Activated naive CD8-positive, alpha-beta T cell (primary cell): Measurements from ENCODE around the gene RELB.

Experiments used
- H3K27ac Mint-ChIP-seq: one replicate; pipeline ENCODE4 v1.8.0; 2021; ENCODE audit warnings: mixed read lengths
- H3K27me3 Mint-ChIP-seq: one replicate; pipeline ENCODE4 v1.8.0; 2021; ENCODE audit warnings: mixed read lengths
- H3K36me3 Mint-ChIP-seq: one replicate; pipeline ENCODE4 v1.8.0; 2021; ENCODE audit warnings: mixed read lengths
- H3K4me1 Mint-ChIP-seq: one replicate; pipeline ENCODE4 v1.8.0; 2021; ENCODE audit warnings: low read depth, mixed read lengths
- H3K4me3 Mint-ChIP-seq: one replicate; pipeline ENCODE4 v1.8.0; 2021; ENCODE audit warnings: mild to moderate bottlenecking, mixed read lengths
- H3K9me3 Mint-ChIP-seq: one replicate; pipeline ENCODE4 v1.8.0; 2021; ENCODE audit warnings: low read depth, mixed read lengths

Gene RELB

GRCh38 chr19:45030825-45031224 is 29.6 kb downstream of the RELB start:
- Mint-ChIP-seq H3K4me1 (no peaks in the 10 kb centered on the region), H3K4me3 (no peak overlapping the region), H3K36me3 (peaks cover 10% of the 10 kb centered on the region), H3K27ac (no peak overlapping the region), H3K27me3 (no peaks in the 10 kb centered on the region), H3K9me3 (no peaks in the 10 kb centered on the region)

GRCh38 chr19:45032421-45032820 is 31.2 kb downstream of the RELB start:
- no peaks in the 10 kb centered on the region for H3K27me3 Mint-ChIP-seq
- H3K4me1 Mint-ChIP-seq = no peaks in the 10 kb centered on the region
- no peak overlapping the region for H3K27ac Mint-ChIP-seq
- no peak overlapping the region for H3K4me3 Mint-ChIP-seq
- H3K9me3 Mint-ChIP-seq = no peaks in the 10 kb centered on the region
- peaks cover 8% of the 10 kb centered on the region for H3K36me3 Mint-ChIP-seq

DNA sequence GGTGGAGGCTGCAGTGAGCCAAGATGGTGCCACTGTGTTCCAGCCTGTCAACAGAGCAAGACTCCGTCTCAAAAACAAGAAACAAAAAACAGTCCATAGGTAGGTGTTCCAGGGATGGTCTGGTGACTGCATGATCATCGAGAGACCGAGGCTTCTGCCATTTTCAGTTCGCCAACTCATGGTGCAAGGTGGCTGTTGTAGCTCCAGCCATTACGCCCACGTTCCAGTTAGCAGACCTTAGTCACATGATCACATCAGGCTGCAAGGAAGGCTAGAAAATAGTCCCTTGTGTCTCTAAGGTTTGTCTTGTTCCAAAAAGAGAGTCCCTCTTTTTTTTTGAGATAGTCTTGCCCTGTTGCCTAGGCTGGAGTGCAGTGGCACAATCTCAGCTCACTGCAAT is 34.5 kb downstream of the RELB start:
- H3K4me3 Mint-ChIP-seq = no peak overlapping the region
- H3K27me3 Mint-ChIP-seq = no peaks in the 10 kb centered on the region
- peaks cover 8% of the 10 kb centered on the region for H3K36me3 Mint-ChIP-seq
- no peaks in the 10 kb centered on the region for H3K9me3 Mint-ChIP-seq
- peaks cover 18% of the 10 kb centered on the region for H3K4me1 Mint-ChIP-seq
- H3K27ac Mint-ChIP-seq = no peak overlapping the region

GRCh38 chr19:45037393-45038169 is 36.3 kb downstream of the RELB start:
- H3K27ac Mint-ChIP-seq = no peak overlapping the region
- peak overlapping the region; percentile 91 for H3K4me3 Mint-ChIP-seq
- H3K36me3 Mint-ChIP-seq = peaks cover 12% of the 10 kb centered on the region
- H3K9me3 Mint-ChIP-seq = no peaks in the 10 kb centered on the region
- no peaks in the 10 kb centered on the region for H3K27me3 Mint-ChIP-seq
- H3K4me1 Mint-ChIP-seq = peaks cover 31% of the 10 kb centered on the region

GRCh38 chr19:45038931-45039893 is 37.9 kb downstream of the RELB start, which contains the start of gene CLASRP:
Gene CLASRP (plus strand): TSS chr19:45039045. CDS start chr19:45040213, 1,168 bp downstream.
- H3K9me3 Mint-ChIP-seq = no peaks in the 10 kb centered on the region
- peaks cover 34% of the 10 kb centered on the region for H3K4me1 Mint-ChIP-seq
- H3K36me3 Mint-ChIP-seq = peaks cover 8% of the 10 kb centered on the region
- H3K27me3 Mint-ChIP-seq = no peaks in the 10 kb centered on the region
- peak within 1 kb of the TSS; percentile 91 for H3K4me3 Mint-ChIP-seq
- H3K27ac Mint-ChIP-seq = peak within 1 kb of the TSS; percentile 84

GRCh38 chr19:45040059-45040771 is 39.0 kb downstream of the RELB start:
- H3K36me3 Mint-ChIP-seq = peaks cover 5% of the 10 kb centered on the region

GRCh38 chr19:45041125-45041524 is 39.9 kb downstream of the RELB start:
- Mint-ChIP-seq H3K9me3 (no peaks in the 10 kb centered on the region), H3K4me1 (peaks cover 48% of the 10 kb centered on the region), H3K27ac (peak overlapping the region; percentile 51), H3K4me3 (peak overlapping the region; percentile 74), H3K36me3 (peaks cover 5% of the 10 kb centered on the region), H3K27me3 (no peaks in the 10 kb centered on the region)

More at GRCh38 chr19:45040059-45040771, 39.0 kb downstream of the RELB start:
- H3K4me3 Mint-ChIP-seq = peak overlapping the region; percentile 91
- no peak overlapping the region for H3K27ac Mint-ChIP-seq
- H3K9me3 Mint-ChIP-seq = no peaks in the 10 kb centered on the region
- H3K4me1 Mint-ChIP-seq = peaks cover 40% of the 10 kb centered on the region
- no peaks in the 10 kb centered on the region for H3K27me3 Mint-ChIP-seq

DNA sequence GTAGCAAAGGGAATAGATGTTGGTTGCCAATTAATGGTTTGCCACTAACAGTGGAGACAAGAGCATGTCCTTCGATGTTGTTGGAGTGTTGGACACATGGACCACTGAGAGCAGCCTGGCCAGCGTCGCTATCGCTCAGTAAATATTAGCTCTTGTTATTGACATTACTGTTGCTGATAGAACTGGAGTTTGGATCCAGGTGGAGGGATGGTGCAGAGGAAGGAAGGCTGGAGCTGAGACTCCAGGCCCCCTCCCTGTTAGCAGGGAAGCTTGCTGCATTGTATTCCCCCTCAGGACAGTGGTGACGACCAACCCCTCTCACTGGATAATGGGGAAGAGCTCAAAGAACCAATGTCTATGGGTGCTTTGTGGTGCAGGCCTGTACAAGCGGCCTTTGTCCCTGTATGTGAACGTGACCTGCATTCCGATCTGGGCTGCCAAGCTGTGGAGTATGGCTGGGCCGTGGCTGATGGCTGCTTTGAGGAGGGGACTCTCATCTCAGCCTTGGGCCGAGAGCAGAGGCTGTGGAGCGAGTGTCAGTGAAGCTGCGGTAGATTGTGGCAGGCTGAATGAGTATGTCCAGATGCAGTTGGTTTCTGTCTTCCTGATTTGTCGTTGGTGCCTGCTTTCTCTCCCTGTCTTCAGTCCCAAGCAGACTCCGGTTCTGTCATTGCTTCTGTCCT is 44.5 kb downstream of the RELB start:
- peaks cover 55% of the 10 kb centered on the region for H3K4me1 Mint-ChIP-seq
- H3K36me3 Mint-ChIP-seq = peaks cover 3% of the 10 kb centered on the region
- no peaks in the 10 kb centered on the region for H3K9me3 Mint-ChIP-seq
- H3K27ac Mint-ChIP-seq = no peak overlapping the region
- no peaks in the 10 kb centered on the region for H3K27me3 Mint-ChIP-seq
- H3K4me3 Mint-ChIP-seq = no peak overlapping the region

- Mint-ChIP-seq H3K27ac (no peak overlapping the region), H3K36me3 (peaks cover under 1% of the 10 kb centered on the region)
Observed at GRCh38 chr19:45046355-45046754, 45.1 kb downstream of the RELB start.

DNA sequence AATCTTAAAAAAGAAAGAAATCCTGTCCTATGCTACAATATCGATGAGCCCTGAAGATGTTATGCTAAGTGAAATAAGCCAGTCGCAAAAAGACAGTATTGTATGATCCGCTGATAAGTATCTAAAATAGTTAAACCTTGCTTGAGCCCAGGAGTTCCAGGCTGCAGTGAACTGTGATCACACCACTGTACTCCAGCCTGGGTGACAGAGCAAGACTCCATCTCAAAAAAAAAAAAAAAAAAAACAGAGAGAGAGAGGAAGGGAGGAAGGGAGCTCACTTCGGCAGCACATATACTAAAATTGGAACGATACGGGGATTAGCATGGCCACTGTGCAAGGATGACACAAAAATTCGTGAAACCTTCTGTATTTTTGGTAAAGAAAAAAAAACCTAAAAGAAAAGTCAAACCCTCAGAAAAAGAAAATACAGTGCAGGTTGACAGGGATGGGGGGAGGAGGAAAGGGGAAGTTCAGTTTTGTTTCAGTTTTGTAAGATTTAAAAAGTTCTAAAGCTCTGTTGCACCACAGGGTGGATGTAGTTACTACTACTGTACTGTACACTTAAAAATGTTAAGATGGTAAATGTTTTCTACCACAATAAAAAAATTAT is 46.0 kb downstream of the RELB start:
- Mint-ChIP-seq H3K27me3 (no peaks in the 10 kb centered on the region), H3K36me3 (no peaks in the 10 kb centered on the region), H3K9me3 (no peaks in the 10 kb centered on the region), H3K4me1 (peaks cover 46% of the 10 kb centered on the region), H3K4me3 (peak overlapping the region; percentile 66), H3K27ac (peak overlapping the region; percentile 81)

More at GRCh38 chr19:45046355-45046754, 45.1 kb downstream of the RELB start:
- Mint-ChIP-seq H3K4me3 (no peak overlapping the region), H3K9me3 (no peaks in the 10 kb centered on the region), H3K27me3 (no peaks in the 10 kb centered on the region), H3K4me1 (peaks cover 54% of the 10 kb centered on the region)

DNA sequence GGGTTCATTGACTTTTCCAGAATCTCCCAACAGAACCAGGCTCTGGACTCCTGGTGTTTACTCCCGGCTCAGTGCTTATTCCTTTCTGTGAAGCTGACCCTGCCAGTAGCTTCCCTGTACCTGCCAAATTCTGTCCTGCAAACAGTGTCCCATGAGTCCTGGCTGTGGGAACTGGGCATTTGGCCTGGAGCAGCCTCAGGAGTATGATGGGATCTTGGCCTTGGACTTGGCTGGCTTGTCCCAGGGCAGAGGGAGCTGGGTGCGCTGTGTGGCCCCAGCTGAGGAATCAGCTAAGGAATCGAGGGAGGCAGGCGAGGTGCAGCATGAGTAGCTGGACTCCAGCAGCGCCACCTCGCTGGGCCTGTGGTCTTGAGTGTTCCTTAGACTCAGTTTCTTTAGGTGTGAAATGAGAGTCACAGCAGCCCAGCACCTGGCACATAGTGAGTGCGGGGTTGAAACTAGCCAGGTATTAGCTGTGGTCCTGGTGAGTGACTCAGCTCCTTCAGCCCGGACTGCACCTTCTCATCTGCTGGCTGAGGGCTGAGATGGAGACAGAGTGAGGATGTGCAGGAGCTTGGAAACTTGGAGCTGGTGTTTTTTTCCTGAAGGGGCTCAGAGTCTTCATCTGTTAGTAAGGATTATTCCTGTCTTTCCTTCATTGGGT is 47.9 kb downstream of the RELB start:
- Mint-ChIP-seq H3K9me3 (no peaks in the 10 kb centered on the region), H3K27me3 (no peaks in the 10 kb centered on the region), H3K4me1 (peaks cover 43% of the 10 kb centered on the region), H3K27ac (peak overlapping the region; percentile 58), H3K36me3 (no peaks in the 10 kb centered on the region), H3K4me3 (no peak overlapping the region)

DNA sequence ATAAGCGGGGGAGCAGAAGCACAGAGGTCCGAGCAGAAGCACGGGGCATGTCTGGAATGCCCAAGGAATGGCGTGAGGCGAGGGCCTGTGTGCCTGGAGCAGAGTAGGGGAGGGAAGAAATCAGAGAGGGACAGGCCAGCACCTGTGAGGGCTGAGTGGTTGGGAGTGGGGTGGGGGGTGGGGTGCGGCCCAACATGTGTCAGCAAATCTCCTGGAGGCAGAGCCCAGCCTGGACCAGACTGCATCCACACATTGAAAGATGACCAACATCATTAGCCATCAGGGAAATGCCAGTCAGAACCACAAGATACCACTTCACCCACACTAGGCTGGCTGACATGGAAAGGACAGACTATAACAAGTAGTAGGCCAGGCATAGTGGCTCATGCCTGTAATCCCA is 48.8 kb downstream of the RELB start:
- Mint-ChIP-seq H3K27ac (no peak overlapping the region), H3K36me3 (no peaks in the 10 kb centered on the region), H3K9me3 (no peaks in the 10 kb centered on the region), H3K4me1 (peaks cover 38% of the 10 kb centered on the region), H3K4me3 (no peak overlapping the region), H3K27me3 (no peaks in the 10 kb centered on the region)

- no peaks in the 10 kb centered on the region for H3K9me3 Mint-ChIP-seq
- no peaks in the 10 kb centered on the region for H3K27me3 Mint-ChIP-seq
- H3K4me3 Mint-ChIP-seq = no peak overlapping the region
- no peaks in the 10 kb centered on the region for H3K36me3 Mint-ChIP-seq
- peak overlapping the region; percentile 22 for H3K27ac Mint-ChIP-seq
- peaks cover 19% of the 10 kb centered on the region for H3K4me1 Mint-ChIP-seq
Observed at GRCh38 chr19:45051929-45052579, 50.8 kb downstream of the RELB start.
